GM03348 (cell line): ENCODE measurements around the gene CTNND2.

Experiments
- DNase-seq: peaks from one replicate; pipeline ENCODE4 v3.0.0; 2012; ENCODE audit warnings: low spot score

The CTNND2 gene

DNA sequence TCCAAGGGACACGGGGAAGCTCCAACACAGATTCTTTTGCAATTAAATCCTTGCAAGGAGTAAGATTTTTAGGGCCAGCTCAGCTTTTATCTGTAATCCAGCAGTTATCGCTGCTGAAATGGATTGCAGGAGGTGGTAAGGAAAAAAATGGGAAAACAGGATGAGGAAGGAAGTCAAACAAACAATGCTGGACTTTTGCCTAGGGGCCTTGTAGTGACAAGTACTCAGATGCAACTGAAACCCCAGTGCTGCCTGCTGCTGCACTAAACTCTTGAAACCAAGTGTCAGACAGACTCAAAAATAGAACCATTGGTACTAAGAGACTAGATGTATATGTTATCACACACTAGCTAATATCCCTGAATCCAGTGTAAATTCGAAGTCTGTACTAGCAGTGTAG, 309.2 kb downstream of the CTNND2 start:
- DNase-seq: no peak

DNA sequence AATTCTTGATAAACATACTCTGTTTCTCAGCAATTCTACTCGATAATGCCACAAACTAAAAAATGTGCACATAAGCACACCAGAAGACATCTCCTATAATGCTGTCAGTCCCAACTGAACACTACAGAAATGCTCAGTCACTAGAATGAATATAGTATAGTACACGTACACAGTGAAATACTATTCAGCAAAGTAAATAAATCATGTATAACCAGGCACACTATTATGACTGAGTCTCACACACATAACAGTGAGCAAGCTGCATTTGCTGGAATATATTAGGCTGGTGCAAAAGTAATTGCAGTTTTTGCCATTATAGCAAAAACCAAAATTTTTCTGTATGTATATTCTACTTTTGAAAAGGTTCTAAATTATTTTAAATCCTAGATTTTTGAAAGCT, 310.2 kb downstream of the CTNND2 start:
- DNase-seq: no peak

DNA sequence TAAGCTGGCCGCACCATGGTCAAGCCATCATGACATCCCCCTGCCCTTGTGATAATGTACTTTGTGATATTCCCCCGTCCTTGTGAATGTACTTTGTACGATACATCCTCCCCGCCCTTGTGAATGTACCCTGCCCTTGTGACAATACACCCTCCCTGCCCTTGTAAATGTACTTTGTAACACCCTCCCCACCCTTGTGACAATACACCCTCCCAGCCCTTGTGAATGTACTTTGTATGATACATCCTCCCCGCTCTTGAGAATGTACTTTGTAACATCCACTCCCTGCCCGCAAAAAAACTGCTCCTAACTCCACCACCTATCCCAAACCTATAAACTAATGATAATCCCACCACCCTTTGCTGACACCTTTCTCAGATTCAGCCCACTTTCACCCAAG, 313.8 kb downstream of the CTNND2 start:
- no peak for DNase-seq

DNA sequence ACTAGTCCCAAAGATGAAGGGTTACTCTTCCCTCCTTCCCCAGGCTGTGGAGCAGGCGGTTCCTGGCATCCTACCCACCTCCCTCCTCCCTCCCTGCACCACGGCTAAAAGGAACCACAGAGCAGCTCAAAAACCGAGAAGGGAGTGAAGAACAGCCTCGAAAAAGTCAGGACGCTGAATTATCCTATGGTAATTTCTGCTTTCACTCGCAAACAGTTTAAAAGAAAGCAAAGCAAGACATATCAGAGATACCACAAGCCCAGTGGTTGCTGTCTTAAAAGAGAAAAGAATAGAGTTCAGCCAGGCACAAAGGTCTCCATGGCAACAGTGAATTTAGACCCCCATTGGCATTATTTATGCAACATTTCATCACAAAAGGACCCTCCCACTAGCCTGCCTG, 315.4 kb downstream of the CTNND2 start:
- DNase-seq: no peak

DNA sequence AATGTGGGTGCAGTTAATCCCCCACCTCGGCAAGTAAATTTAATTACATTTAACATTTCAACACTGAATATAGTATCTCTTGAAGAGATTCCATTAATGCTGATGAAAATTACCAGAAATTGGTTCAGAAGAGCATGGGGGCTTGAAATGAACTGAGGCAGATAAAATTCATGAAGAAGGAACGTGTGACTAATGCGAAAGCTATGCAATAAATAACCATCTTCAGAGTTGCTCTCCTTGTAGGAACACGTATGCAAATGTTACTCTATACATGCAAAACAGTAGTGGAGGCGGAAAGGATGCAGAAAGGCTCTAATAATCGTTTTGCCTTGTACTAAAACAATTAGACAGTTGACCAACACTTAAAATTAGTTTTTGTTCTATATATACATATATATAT, 320.2 kb downstream of the CTNND2 start:
- no peak for DNase-seq

DNA sequence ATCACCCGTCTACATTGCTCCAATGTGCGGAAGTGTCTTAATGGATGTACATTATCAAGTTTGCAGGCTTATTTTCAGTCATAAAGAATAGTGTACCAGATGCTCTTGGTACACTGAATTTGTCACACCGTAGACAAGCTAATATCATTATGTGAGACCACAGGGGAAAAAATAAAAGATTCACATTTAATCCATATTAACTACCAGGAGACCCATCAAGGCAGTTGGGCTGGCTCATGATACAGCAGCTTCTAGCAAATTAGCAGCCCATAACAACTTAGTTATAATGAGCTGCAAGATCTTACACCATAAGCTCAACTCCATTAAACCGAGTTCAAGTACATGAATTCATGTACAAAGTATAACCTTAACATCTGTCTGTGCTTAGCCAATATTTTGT, 324.9 kb downstream of the CTNND2 start:
- DNase-seq: no peak

DNA sequence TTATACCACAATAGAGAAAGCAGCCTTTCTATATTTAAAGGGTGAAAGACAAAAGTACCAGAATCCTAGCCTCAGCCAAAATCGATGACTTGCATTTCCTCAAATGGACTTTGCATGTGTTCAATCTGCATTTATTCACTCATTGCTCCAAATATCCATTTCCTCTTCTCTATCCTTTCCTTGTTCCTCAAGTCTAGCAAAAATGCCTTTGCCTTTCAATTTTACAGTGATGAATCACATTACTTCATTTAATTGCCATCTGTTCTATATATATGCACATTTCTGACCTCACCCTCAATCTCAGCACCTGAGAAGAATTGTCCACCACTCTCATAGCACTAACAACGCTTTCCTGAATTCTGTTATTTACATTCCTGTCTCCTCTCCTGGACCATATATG, 329.5 kb downstream of the CTNND2 start:
- DNase-seq: no peak

DNA sequence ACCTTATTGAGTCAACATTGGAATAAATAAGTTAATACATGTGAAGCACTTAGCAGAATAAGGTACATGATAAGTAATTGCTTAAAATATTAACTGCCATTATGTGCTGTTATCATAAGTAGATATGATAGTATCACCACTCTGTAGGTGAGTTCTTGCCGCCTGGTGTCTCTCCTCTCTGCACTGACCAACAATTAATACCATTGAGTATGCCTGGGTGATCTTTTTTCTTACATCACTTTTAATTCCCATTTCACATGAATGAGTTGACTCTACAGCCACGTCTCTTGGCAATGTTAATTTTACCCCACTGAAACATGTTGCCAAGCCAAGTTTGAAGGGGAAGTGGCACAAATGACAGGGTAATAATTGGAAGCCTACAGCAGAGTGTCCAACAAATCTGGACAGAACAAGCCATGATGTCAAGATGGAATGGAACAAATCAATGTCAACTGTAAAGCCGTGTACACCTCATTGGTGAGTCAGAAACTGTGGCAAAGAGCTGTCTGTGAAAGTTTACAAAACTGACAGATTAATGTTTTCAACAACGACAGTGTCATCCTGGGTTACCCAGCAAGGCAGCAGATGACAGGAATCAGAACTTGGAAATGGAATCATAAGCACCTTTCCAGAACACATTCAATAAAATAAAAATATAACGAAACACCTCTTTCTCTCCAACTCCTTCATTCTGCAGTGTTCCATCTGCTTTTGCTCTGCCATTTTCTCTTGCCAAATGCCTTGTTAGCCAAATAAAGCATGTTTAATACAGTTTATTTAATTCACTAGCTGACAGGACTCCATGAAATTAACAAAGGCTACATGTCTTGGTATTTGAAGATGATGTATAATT, 330.9 kb downstream of the CTNND2 start:
- DNase-seq: no peak

DNA sequence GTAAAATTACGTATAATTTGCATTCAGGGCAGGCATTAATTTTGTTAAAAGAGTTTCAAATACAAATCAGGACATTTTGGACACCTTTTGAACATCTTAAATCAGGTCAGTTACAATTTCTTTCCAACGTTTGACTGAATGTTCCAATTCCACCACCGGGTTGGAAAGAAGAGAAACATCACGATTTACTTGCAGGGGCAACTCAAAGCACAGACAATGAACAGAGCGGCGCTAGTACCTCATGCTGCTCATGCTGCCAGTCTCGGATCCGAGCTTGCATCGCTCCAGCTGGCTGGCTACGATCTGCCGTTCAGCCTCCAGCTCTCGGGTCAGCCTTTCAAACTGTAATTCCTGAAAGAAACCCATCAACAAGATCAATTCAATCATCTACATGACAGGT, 339.5 kb downstream of the CTNND2 start:
- no peak for DNase-seq

DNA sequence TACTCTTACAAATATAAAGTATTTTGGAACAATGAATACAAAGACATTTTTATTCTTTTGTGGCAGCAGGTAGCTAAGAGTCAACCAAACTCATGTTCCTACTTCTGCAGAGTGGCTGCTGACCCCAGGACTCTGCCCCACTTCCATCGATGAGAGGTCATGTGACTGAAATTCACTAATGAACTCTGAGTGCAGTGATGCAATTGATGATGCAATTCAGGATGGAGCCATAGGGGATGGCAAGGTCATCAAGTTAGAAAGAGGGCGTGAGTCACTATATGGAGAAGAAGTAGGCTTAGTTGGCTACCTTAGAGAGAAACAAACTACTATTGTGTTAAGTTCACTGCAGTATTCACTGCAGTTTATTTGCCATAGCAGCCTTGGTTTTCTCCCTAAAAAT, 340.4 kb downstream of the CTNND2 start:
- DNase-seq: no peak

DNA sequence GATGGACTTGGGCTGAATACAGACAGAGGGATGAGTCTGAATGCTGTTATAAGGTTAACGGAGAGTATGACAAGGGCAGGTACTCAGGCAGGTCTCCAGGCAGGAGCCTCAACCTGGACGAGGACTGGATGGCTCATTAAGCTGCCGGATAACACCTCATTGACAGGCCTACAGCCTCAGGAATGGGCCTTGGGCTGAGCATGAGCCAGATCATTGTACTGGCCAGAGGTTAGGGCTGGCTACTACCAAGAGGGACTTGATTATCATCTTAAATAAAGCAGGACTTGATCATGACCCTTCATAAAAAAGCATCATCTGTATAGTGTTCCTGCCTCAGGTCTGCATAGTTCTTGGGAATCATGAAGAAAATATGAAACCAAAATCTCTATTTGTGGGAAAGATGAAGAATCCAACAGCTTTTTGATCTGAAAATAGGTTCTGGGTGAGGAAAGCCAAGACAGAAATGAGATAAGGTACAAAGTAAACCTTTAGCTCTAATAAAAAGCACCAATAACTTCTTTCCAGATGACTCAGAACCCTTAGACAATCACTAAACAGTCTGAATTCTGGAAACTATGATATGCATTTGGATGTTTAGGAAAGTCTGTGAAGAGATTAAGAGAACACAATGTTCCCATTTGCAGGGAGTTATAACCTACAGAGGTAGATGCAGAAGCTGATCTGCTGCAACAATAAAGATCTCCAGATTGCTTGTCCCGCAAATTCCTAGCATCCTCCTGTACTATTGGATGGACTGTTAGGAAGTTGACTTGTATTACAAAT, 343.1 kb downstream of the CTNND2 start:
- DNase-seq: no peak

DNA sequence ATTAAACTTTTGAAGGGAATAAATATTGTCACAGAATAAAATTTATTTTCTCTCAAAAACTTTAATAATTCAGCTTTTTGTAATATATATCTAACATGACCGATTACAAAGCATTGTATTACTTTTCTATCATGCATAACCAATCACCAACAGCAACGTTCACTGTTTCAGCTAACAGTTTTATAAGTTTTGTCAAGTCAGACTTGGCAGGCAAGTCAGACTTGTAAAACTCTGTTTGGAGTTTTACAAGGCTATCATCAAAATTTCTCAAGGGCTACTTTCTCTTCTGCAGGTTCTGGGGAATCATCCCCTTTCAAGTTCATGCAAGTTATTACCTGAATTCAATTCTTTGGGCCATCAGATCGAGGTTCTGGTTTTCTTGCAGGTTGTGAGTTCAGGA, 347.2 kb downstream of the CTNND2 start:
- no peak for DNase-seq

DNA sequence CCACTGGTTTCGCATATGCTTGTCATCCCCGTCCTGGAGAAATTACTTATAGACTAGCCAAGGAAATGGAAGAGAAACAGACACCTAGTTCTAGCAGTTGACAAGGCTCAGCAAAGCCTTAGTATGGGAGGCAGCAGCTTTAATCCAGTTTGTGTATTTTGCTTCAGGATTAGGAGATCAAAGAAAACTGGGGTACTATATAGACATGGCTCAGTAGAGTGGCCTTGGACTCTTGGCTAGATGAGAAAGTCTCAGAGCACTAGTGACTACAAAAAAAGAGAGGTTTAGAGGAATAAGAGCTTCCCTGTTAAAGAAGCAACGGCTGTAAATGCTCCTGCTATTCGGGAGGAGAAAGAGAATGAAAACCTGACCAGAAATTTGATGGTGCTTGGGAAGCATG, 349.1 kb downstream of the CTNND2 start:
- no peak for DNase-seq

DNA sequence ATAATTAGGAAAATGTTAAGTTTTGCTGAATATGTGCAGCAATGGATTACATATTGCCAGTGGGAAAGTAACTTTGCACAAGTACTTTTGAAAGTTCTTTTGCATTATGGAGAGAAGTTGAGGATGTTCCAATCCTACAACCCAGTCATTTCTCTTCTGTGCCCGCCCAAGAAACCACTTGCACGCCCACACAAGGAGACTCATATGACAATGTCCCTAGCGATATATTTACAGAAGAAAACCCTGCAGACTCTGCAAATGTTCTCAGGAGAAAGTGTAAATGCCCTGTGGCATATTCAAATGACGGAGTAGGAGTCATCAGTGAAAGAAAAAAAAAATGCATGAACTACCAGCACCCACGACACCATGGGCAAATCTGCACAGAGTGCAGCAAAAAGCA, 356.5 kb downstream of the CTNND2 start:
- DNase-seq: no peak

DNA sequence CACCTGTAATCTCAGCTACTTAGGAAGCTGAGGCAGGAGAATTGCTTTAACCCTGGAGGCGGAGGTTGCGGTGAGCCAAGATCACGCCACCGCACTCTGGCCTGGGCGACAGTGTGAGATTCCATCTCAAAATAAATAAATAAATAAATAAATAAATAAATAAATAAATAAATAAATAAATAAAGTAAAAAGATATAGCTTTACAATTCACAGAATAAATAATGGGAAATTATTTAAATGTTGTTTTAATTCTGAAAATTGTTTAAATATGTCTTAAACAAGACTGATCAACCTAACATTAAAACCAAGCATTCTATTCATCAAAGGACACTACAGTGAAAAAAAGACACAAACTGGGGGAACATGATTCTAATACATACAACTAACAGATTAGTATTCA, 357.1 kb downstream of the CTNND2 start:
- no peak for DNase-seq

DNA sequence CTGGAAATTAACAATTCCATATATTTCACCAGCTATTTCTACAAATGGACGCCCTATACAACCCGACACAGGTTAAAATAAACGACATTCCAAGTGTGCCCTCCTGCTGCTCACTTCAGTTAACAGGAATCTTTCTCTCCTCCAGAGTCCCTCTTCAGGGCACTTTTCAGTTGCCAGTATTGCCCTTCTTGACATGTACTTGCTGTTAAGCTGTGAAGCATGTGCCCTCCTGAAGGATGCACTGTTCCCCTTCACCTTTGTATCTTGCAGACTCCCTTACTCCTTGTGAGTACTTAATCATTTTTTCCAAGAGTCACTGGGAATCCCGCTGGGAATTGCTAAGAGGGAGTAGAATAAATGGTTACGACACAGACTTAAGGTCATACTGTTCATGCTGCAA, 364.1 kb downstream of the CTNND2 start:
- DNase-seq: no peak

DNA sequence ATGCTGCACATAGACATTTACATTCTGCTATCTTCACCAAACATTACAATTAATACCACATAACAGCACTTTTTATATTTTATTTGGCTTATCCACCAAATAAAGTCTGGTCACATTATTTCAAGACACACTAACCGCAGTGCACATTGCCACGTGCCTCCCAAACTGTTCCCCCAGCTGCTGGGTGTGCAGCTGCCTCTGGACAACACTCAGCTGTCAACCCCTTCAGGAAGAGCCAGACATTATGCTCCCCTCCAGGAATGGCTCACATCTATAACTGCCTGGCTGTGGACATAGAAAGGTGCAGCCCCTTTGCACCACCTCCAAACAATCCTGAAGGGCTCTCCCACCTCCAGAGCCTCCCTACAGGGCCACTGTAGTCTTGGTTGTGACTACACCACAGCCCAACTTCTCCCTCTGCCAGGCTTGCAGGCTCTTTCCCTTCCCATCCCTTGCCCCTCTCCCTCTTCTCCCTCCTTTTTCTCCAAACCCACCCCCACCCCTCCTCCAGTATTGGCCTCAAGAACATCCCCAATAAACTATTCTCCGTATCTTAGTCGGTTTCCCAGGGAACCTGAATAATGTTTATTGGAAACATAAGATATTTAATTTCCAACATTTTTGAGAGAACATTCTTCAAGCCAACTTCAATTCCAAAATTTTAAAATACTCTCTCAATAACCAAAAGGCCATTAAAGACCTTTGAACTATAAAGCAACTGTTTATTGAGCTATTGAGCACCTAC, 372.3 kb downstream of the CTNND2 start:
- DNase-seq: no peak

DNA sequence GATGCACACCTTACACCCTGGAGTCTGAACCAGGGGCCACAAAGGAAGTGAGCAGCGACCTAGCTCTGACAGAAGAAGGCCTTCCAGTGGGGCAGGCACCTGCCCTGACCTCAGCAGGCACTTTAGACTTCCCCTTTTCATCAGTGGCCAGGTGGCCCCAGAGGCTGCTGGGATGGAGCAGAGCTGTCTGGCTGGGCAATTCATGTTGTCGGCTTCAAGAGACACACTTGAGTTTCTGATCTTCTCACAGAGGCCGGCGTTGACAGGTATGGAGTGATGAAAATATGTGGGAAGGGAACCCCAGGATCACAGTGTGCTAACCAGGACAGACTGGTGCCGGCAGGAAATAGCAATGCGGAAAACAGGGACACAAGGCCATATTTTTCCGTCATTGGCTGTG, 375.5 kb downstream of the CTNND2 start:
- no peak for DNase-seq

DNA sequence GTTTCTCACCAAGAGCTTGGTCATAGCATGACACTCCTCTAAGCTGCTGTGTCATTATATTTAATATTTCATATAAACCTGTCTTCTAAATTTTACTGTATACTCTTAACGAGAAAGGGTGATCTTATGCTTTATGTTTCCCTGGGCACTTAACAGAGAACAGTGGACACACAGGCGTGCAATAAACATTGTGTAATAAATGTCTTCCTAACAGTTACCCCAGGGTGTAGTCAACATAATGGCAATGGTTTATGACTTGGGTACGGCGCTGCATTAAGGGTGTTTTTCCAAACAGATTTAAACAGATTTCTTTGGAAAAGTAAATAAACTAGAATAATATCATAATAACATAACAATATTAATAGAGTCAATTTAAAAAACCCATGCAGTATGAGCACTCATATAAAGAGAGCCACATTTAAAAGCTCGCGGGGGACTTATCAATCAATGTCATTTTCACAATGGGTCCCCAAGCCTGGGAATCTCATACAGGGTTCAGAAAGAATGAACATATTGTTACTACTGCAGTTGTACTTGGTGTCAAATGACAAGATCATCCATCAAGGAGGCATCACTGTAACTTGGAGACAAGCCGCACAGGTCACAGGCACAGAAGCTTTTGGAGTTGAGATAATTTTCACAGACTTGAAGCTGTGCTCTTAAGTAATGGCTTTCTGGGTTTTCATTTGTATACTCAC, 376.4 kb downstream of the CTNND2 start:
- DNase-seq: no peak

DNA sequence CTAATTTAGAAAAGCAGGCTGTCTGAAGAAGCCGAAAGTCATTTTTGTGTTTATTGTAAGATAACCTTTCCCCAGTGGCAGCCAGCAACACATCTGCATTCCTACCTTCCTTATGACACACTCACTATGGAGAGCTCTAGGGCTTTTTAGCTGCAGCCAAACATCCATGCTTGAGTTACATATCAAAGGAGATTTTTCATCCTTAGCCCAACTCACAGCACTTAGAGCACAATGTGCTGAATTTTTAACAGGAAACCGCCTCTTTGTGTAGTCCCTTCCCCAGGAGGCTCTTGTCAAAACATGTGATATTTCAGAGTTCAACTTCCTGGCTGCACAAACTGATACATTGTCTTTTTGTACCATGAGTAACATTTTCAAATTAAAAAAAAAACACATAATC, 379.2 kb downstream of the CTNND2 start:
- no peak for DNase-seq

DNA sequence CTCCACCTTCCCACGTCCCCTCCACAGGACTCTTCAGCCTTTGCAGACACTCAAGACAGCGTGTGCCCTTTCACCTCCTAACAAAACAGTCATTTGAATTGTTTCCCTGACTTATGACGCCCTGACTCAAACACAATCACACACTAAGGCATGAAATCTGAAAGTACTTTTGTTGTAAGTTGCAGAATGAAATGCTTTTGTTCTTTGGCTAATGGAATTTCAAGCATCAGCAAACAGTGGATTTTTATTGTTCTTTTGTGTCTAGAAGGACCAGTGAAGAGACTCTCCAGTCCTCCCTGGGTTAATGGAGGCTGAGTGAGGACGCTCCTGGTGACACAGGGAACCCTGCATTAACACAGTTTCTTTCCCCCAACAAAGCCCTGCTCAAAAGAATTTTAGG, 380.1 kb downstream of the CTNND2 start:
- no peak for DNase-seq

DNA sequence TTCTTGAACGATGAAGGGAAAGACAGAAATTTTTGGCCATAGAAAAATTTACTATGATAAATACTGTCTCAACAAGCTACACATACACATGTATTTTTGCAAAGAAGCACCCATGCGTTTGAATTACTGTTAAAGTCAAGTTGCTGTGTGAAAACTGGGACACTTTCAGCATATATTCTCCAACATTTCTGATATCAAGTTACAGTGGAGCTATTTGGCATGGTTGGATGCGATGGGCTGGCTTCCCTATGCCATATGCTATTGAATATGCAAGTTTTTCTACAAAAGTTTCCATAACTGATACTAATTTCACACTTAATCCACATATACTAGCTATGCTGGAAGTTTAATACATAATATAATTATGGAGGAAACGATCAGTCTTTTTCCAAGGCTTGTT, 381.4 kb downstream of the CTNND2 start:
- no peak for DNase-seq
